GM12892 (cell line): Measurements from ENCODE around the gene PCSK6.

Experiments
- POLR2A ChIP-seq: IDR thresholded peaks from 2 replicates; pipeline ENCODE4 v1.6.1; 2011; ENCODE audit warnings: low read depth, low read length, control low read depth
- POLR2AphosphoS5 ChIP-seq: IDR thresholded peaks from 2 replicates; pipeline ENCODE4 v1.6.1; 2011; ENCODE audit warnings: low read depth, low read length, control low read depth
- TAF1 ChIP-seq: IDR thresholded peaks from 2 replicates; pipeline ENCODE4 v1.6.1; 2011; ENCODE audit warnings: low read depth, mild to moderate bottlenecking, control low read depth, low read length, borderline replicate concordance

GRCh38 chr15:101536875-101537405 is 47.4 kb upstream of the PCSK6 start:
- TF ChIP-seq TAF1: no peak
- TF ChIP-seq POLR2AphosphoS5: no peak
- no peak for TF ChIP-seq POLR2A
